ENCODE results near the gene MBD3L2.

Gene MBD3L2

GRCh38 chr19:7099597-7099921, 50.4 kb downstream of the MBD3L2 start:
- H3K27ac ChIP-seq (ENCODE audit: low read depth, low read length): 0 out of 2 replicates have a peak overlapping the region, but pooled peaks have one; percentile 39

More at GRCh38 chr19:7099597-7099921, 50.4 kb downstream of the MBD3L2 start:
- Histone ChIP-seq H3F3A (ENCODE audit: insufficient read depth) (peaks cover 8% of the 10 kb centered on the region; the same call in 1 of the 2 replicates), H3K36me3 (ENCODE audit: low read length) (no peaks in the 10 kb centered on the region), H3K9me3 (ENCODE audit: insufficient read depth, low read length) (0 out of 2 replicates have a peak, but pooled peaks cover 5% of the 10 kb centered on the region), H3K79me2 (ENCODE audit: insufficient read depth, low read length) (no peaks in the 10 kb centered on the region), H2AFZ (ENCODE audit: low read depth, low read length, severe bottlenecking) (peak overlapping the region; percentile 82), H3K27me3 (ENCODE audit: low read length) (no peaks in the 10 kb centered on the region), H4K20me1 (ENCODE audit: low read depth, low read length) (no peaks in the 10 kb centered on the region), H3K4me3 (ENCODE audit: insufficient read depth, low read length, poor library complexity, severe bottlenecking) (peak overlapping the region; percentile 48), H3K9ac (ENCODE audit: low read length) (peak overlapping the region; percentile 61), H3K9me2 (replicated peaks; ENCODE audit: insufficient read depth, low read length) (no peaks in the 10 kb centered on the region), H3K4me2 (ENCODE audit: low read depth, low read length, poor library complexity, severe bottlenecking) (peak overlapping the region; percentile 55)
- no peak for TF ChIP-seq EZH2phosphoT487 (conservative IDR thresholded peaks at IDR 0.05; ENCODE audit: low read length)
- no peak for TF ChIP-seq CTCF (IDR thresholded peaks at IDR 0.05; ENCODE audit: insufficient read depth, low read length, poor library complexity, severe bottlenecking)
